Measurements from ENCODE around the gene RAB11A. TPM values are rescaled to one million over a fixed set of nuclear protein-coding genes. Genes with fewer than 3 reads are reported as not detected.
A peak's percentile ranks its signal among the peaks of the same experiment; 100 is the strongest.

The RAB11A gene
- polyA plus RNA-seq, 2 of the 4 experiments (the other 2 are of a cell fraction): 316 to 551 TPM

- TF ChIP-seq CTCF (IDR thresholded peaks at IDR 0.05): peak; percentile 92
These were observed 12.4 kb upstream of the RAB11A start (continued) for GRCh38 chr15:65856821-65857455.

- 0 out of 3 replicates have a peak, but pooled peaks cover under 1% of the 10 kb centered on the region for H3K4me1 ChIP-seq
- ChIA-PET CTCF (interaction anchor here (0.7 to 7.8 kb wide), 27 partner anchors 10 to 461 kb away, joined by 3 to 80 read pairs (median 5); partner anchors contain the start of genes INTS14 and RAB11A), POLR2A (interaction anchor here (2.3 kb wide), 1 partner anchor 11 kb away, joined by 13 read pairs; the partner anchor contains the start of gene RAB11A)
- H3K9me3 ChIP-seq: no peaks in the 10 kb centered on the region
- no peak overlapping the region for H3K27ac ChIP-seq
- no peak for ATAC-seq
- DNase-seq (ENCODE audit: low read depth in 1 of 2, low spot score in 1 of 2): no peak
- no peak overlapping the region for H3K4me2 ChIP-seq
- TF ChIP-seq FOSB (CRISPR knock-in tag; IDR thresholded peaks at IDR 0.05): no peak
- TF ChIP-seq ZSCAN20 (CRISPR knock-in tag; IDR thresholded peaks at IDR 0.05): no peak
- no peak for TF ChIP-seq RFX5 (IDR thresholded peaks at IDR 0.05)
- no peak for TF ChIP-seq MAX (IDR thresholded peaks at IDR 0.05)
- no peak for TF ChIP-seq EHF (CRISPR knock-in tag; IDR thresholded peaks at IDR 0.05)
- no peak for TF ChIP-seq NFE2L2 (conservative IDR thresholded peaks at IDR 0.05; ENCODE audit: low read length)
- no peak for TF ChIP-seq MYC (IDR thresholded peaks at IDR 0.05; ENCODE audit: borderline replicate concordance, low read length)
- no peak for TF ChIP-seq BCL3 (IDR thresholded peaks at IDR 0.05)
- TF ChIP-seq EHMT2 (IDR thresholded peaks at IDR 0.05; ENCODE audit: low read depth): no peak
- no peak for TF ChIP-seq RAD21 (conservative IDR thresholded peaks at IDR 0.05 in 1 of 2, IDR thresholded peaks at IDR 0.05 in 1 of 2)
- TF ChIP-seq ELK1 (IDR thresholded peaks at IDR 0.05; ENCODE audit: low read depth, low read length): no peak
- TF ChIP-seq TFCP2L1 (CRISPR knock-in tag; IDR thresholded peaks at IDR 0.05): no peak
- no peak for TF ChIP-seq POLR2A (IDR thresholded peaks at IDR 0.05; ENCODE audit: low read length)
- TF ChIP-seq ZNF302 (CRISPR knock-in tag; IDR thresholded peaks at IDR 0.05): no peak
- TF ChIP-seq HES2 (IDR thresholded peaks at IDR 0.05): no peak
- no peak for TF ChIP-seq HOXB13 (CRISPR knock-in tag; IDR thresholded peaks at IDR 0.05; ENCODE audit: low read depth)
- TF ChIP-seq HEYL (CRISPR knock-in tag; IDR thresholded peaks at IDR 0.05): no peak
- no peak for TF ChIP-seq CBX2 (IDR thresholded peaks at IDR 0.05; ENCODE audit: borderline replicate concordance, low read depth)
- no peak for TF ChIP-seq ZC3H11A (IDR thresholded peaks at IDR 0.05)
- no peak for TF ChIP-seq CEBPB (IDR thresholded peaks at IDR 0.05)
- H3K4me3 ChIP-seq: no peak overlapping the region
- WGBS (ENCODE audit: missing lambda C conversion rate): 79% methylated on average over 5 of the region's 5 CpGs
- no peak for FAIRE-seq
These were observed 11.4 kb upstream of the RAB11A start for GRCh38 chr15:65857718-65858402.

Measured in A549 (cell line).